ENCODE measurements around the gene MYBPC2.
"Not testable (repeated sequence)": the region's sequence is repeated elsewhere in the genome, so short reads cannot be mapped to it uniquely, and the experiment has no call there.

Gene MYBPC2

DNA sequence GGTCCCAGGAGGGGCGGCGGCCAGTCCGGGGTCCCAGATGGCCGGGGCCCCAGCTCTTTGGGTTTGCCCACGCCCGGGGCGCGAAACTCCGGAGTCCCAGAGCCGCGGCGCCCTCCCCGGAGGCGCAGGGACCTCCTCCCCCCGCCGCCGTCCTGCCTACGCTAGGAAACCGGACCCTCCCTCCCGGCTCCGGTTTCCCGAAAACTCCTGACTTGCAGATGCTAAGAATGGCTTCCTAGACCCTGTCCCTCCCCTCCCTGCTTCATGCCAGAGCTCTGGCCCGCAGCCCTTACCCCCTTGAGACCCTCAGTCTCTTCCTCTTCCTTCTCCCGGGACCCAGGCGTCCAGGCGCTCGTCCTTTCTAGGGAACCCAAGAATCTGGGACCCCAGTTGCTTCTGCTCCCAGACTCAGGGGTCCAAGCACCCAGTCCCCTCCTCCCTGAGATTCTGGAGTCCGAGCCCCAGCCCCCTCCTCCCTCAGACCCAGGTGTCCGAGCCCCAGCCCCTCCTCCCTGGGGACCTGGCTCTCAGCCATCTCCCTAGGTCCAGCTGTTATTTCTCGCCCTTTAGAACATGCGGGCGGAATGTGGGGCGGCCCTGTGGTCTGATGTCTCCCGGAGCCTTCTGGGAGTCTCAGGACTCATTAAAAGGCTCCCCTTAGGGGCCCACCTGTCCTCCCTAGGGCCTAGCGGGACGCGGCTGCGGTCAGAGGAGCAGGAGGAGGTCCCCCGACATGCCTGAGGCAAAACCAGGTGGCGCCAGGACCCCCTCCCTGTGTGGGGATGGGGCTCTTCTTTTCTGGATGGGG lies at the start of gene MYBPC2:
Gene MYBPC2 (plus strand): TSS at position 672 of the 808 bp plus-strand sequence. CDS start 62 bp downstream, at position 734.
- no peak for DNase-seq

DNA sequence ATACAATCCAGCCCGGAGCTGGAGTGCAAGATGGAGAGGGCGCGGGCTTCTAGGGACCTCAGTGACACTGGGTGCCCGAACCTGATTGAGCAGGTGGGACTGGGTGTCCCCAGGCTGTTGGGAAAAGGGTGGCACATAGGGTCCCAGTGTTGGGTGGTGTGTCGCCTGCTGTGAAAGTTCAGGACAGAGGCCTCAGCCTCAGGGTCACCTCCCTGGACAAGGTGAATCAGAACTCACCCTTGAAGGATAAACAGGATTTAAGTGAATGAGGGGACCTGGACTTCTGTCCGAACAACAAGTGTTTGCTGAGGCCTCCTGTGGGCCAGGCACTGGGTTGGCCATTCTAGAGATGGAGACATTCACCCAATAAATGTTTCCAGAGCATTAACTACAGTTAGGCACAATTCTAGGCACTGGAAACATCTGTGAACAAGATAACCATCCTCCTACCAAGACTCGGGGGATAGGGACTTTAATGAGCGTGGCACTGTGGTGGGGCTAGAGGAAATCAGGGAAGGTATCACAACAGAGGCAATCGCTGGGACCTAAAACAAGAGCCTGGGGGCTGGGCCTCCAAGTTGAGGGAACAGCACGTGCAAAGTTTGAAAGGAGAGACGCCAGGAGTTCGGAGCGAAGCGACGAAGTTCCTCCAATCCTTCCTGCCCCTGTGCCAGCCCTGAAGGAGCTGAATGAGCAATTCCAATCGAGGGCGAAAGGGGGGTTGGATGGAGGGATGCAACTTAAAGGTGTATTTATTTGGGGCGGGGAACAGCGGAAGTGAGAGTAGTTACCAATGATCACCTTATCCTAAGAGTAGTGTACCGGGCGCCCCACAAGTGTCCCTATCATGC lies 49.5 kb upstream of the MYBPC2 start:
- no peak for DNase-seq

DNA sequence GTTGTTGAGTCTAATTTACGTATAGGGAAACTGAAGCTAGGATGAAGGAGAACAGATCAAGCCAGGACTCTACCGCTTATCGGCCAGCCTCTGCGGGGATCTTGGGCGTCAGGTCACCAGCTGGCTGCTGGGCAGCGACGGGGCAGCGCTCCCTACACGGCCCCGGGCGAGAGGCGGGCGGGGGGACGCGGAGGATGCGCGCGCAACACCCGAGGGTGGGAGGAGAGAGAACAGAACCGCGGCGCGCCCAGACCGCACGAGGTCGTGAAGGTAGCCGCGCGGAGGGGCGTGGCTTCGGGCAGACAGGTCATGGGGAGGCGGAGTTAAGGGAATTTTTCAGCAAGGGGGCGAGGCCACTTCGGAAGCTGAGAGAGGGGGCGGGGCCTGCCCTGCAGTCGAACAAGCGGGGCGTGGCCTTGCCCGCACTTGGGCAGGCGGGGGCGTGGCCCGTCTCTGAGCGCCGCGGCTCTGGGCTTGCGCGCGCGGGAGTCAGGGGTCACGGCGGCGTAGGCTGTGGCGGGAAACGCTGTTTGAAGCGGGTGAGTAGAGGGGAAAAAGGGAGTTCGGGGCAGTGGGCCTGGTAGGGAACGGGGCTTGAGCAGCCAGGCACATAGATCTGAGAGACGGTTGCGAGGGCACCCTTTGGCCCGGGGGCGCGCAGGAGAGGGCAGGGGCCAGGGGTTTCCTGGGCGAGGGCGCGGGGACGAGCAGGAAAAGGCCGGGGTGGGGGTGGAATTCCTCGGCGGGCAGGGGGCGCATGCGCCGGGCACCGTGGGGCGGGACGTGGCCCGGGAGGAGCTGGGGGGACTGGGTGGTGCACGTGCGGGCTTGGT lies 48.6 kb upstream of the MYBPC2 start, which contains the start of gene POLD1:
Gene POLD1 (plus strand): TSS at position 496 of the 833 bp plus-strand sequence. CDS start 14,505 bp downstream, outside the sequence.
- DNase-seq: peak; percentile 88 to 90

DNA sequence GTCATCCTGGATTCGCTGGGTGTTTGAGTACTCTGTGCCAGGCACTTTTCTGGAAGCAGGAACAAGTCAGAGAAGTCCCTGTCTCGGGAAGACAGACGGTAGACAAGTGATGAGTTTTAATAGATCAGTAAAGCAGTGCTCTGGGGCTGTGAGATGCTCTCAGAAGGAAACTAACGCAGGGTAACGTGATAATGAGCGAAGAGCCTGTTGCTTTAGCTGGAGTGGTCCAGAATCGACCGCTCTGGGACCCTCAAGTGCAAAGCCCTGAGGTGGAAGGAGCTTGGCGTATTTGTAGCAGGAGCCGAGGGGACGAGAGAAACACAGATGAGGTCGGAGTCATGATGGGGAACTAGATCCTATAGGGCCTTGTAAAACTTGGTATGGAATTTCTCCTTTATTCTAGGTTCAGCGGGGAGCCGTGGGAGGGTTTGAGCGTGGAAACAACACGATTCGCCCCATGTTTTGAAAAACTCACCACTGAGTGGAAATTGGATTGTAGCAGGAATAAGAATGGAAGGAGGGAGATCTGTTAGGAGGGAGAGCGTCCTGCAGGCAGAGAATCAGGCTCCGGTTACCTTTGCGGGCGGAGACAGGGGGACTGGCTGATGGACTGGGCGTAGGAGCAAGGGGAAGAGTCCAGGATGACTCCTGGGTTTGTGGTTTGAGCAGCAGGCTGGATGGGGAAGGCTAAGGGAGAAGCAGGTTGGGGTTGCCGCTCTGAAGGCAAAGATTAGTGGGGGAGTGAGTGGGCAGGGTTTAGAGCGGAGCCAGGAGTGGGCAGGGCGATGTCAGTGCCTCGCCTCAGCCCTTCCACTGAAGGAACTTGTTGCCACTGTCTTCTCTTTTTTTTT lies 47.8 kb upstream of the MYBPC2 start:
- DNase-seq: no peak

DNA sequence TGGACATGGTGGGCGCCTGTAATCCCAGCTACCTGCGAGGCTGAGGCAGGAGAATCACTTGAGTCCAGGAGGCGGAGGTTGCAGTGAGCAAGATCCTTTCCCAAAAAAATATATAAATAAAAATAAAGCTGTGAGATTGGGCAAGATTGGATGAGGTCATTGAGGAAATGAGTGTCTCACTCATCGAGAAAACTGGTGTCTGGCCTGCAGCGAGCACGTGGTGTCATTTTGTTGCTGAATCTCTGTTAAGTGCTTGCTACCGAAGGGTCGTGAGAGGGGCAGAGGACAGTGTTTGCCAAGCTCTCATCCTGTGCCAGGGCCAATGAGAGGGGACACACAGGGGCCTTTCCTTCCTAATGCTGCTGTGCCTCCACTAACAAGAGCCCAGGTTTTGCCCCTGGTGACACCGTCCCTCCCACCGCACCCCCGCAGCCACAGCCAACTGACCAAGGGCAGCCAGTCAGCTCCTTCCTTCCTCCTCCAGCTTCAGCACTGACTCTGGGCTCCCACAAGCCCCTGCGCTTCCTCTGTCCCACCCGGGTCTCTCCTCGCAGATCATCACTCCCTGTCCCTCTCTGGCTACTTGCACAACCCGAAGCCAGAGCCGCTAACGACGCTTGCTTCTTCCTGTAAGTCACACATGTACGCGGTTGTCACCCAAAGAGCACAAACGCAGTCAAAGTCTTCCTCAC lies 45.4 kb upstream of the MYBPC2 start:
- no peak for DNase-seq

DNA sequence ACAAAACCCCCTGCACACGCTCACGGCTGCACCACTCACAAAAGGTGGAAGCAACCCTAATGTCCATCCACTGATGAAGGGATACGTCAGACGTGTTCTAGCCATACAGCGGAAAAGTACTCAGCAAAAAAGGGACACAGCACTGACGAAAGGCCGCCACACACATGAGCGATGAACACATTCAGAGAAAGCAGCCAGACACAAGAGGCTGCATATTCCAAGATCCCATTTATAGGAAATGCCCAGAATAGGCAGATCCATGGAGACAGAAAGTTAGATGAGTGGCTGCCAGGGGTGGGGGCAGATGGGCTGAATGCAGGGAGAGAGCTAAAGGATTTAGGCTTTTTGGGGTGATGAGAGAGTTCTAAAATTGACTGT lies 44.8 kb upstream of the MYBPC2 start:
- DNase-seq: no peak

DNA sequence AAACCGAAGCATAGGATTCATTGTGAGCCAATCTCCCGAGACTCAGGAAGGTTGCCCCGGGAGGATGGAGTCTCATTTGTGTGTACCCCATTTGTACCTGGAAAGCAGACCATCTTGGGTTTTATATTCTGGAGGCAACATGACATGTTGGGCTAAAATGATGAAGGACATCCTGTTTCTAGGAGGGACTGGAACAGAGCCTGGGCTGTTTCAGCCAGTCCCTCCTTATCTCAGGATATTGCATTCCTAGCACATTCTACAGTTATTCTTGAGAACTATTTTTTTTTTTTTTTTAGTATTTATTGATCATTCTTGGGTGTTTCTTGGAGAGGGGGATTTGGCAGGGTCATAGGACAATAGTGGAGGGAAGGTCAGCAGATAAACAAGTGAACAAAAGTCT lies 42.4 kb upstream of the MYBPC2 start:
- DNase-seq: not testable (repeated sequence)

DNA sequence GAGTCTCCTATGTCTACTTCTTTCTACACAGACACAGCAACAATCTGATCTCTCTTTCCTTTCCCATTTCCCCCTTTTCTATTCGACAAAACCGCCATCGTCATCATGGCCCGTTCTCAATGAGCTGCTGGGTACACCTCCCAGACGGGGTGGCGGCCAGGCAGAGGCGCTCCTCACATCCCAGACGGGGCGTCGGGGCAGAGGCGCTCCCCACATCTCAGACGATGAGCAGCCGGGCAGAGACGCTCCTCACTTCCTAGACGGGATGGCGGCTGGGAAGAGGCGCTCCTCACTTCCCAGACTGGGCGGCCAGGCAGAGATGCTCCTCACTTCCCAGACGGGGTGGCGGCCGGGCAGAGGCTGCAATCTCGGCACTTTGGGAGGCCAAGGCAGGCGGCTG lies 41.7 kb upstream of the MYBPC2 start:
- not testable (repeated sequence) for DNase-seq

DNA sequence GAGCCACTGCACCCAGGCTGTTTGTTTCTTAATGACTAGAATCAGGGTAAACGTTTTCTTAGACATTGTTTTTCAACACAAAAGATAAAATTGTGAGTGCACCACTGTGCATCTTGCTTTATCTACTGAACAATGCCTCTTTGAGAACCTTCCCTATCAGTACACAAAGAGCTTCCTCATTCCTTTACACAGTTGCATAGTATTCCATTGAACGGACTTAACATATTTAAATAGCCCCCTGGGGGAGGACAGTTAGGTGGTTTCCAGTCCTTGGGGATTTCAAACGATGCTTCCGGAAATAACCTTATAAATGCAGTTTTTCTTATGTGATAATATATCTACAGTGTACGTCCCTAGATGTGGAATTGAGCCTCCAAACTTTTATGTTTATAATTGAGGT lies 39.9 kb upstream of the MYBPC2 start:
- no peak for DNase-seq

DNA sequence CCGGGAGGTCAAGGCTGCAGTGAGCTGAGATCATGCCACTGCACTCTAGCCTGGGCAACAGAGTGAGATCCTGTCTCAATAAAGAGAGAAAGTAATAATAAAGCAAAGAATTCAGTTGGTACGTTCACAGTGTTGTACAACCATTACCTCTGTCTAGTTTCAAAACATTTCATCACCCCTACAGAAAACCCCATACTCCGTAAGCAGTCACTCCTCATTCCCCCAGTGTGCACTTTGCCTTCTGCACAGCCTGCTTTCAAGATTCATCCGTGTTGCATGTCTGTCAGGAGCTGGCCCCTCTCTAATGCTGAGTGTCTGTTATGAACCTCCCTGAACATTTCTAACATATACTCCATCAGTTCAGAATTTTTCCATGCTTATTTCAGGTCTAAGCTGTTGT lies 39.1 kb upstream of the MYBPC2 start:
- DNase-seq: no peak

DNA sequence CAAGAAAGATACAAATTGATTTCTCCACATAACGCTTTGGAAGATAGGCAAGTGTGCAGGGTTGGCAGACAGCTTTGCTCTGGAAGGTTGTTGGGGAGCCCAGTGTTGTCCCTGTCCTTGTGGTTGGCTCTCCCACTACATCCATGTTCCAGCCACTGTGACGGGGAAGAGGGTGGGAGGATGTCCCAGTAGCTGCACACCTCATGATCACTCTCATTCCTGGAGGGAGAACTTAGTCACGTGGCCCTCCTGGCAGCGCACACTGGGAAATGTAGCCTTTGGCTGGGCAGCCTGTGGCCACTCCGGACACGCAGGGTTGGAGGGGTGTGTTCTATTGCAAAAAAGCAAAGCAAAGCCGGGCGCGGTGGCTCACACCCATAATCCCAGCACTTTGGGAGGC lies 38.7 kb upstream of the MYBPC2 start:
- no peak for DNase-seq

DNA sequence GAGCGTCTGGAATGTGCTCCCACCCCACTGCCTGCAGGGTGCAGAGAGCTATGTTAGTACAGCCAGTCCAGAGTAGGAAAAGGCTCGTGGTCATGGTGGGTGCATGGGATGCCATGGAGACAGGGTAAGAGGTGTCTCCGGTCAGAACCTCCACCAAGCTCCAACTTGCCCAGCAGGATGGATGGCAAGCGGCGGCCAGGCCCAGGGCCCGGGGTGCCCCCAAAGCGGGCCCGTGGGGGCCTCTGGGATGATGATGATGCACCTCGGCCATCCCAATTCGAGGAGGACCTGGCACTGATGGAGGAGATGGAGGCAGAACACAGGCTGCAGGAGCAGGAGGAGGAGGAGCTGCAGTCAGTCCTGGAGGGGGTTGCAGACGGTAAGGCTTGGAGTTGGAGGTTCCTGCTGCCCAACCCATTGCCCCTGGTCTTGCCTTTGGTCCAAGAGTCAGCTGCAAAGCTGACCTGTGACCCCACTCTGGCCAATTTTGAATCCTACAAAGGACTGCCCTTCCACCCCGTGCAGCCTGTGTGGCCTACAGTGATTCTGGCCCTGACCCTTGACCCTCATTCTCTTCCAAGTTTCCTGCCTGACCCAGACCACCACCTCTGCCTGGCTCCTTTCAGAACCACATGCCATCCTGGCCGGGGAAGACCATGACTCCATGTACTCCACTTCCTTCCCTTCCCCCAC lies 33.9 kb upstream of the MYBPC2 start:
- no peak for DNase-seq

DNA sequence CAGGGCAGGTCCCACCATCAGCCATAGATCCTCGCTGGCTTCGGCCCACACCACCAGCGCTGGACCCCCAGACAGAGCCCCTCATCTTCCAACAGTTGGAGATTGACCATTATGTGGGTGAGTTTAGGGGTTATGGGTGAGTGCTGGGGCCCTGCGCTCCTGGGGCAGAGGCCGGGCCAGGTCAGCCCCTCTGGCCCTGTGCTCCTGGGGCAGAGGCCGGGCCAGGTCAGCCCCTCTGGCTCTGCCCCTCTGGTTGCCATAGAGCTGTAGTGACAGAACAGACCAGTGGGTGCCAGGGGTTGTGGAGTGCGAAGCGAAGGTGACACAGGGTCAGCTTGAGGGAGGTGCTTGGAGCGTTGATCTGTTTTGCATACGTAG lies 33.3 kb upstream of the MYBPC2 start:
- no peak for DNase-seq

DNA sequence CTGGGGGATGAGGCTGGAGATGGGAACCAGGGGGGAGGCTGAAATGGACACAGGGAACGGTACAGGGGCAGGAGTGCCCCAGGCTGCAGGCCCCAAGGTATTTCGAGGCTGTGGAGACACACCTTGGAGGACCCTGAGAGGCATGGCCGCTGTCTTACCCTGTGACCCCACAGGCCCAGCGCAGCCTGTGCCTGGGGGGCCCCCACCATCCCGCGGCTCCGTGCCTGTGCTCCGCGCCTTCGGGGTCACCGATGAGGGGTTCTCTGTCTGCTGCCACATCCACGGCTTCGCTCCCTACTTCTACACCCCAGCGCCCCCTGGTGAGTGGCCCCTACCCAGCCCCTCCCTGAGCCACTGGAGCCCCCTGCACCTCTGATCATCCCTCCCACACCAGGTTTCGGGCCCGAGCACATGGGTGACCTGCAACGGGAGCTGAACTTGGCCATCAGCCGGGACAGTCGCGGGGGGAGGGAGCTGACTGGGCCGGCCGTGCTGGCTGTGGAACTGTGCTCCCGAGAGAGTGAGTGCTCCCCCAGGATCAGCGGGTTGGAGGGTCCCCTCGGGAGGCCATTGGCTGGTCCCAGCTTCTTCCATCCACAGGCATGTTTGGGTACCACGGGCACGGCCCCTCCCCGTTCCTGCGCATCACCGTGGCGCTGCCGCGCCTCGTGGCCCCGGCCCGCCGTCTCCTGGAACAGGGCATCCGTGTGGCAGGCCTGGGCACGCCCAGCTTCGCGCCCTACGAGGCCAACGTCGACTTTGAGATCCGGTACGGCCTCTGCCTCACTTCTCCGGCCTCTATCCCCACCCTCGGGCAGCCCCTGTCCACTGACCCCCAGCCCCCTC lies 30.9 kb upstream of the MYBPC2 start:
- no peak for DNase-seq

DNA sequence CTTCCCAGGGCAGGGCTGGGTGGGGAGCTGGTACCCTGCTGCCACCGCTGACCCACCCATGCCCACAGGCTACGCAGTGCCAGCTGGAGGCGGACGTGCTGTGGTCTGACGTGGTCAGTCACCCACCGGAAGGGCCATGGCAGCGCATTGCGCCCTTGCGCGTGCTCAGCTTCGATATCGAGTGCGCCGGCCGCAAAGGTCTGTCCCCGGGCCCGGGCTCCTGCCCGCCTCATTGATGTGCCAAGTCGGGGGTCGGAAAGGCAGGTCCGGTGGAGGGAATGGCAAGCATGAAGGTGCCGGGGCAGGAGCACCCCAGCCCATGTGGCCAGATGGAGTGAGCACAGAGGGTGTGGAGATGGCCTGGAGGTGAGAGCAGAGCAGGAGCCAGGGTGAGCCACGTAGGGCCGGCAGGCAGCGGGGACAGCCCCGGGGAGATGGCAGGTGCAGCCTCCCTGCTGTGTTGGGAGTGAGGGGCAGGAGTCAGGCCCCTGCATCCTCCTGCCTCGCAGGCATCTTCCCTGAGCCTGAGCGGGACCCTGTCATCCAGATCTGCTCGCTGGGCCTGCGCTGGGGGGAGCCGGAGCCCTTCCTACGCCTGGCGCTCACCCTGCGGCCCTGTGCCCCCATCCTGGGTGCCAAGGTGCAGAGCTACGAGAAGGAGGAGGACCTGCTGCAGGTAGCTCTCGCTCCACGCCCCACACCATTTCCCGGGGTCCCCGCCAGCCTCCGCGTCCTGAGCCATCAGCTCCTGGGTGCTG lies 30.0 kb upstream of the MYBPC2 start:
- DNase-seq: no peak

DNA sequence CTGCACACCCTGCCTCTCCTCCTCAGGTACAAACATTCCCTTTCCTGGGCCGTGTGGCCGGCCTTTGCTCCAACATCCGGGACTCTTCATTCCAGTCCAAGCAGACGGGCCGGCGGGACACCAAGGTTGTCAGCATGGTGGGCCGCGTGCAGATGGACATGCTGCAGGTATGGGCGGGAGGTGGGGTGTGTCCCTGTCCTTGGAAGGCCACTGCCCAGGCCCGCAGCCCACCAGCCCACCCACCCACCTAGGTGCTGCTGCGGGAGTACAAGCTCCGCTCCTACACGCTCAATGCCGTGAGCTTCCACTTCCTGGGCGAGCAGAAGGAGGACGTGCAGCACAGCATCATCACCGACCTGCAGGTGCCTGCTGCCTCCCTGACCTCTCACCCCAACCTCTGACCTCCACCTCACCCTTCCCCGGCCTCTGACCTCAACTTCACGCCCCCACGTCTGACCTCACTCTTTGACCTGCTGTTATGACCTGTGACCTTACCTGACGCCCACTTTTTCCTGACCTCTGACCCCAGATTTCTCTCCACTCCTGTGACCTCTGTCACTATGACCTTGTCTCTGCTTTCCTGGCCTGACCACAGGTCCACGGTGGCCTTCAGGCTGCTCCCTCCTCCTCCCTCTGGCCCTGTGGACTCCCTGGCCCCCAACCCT lies 26.4 kb upstream of the MYBPC2 start:
- no peak for DNase-seq

DNA sequence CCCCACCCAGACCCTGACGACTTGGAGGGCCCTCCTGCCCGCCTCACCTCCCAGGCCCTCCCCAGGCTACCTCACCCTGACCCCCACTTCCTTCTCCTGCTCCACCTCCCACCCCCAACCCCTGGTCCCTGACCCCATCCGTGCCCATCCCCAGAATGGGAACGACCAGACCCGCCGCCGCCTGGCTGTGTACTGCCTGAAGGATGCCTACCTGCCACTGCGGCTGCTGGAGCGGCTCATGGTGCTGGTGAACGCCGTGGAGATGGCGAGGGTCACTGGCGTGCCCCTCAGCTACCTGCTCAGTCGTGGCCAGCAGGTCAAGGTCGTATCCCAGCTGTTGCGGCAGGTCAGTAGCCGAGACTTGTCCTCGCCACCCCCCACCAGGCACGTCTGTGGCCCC lies 25.9 kb upstream of the MYBPC2 start:
- DNase-seq: no peak

DNA sequence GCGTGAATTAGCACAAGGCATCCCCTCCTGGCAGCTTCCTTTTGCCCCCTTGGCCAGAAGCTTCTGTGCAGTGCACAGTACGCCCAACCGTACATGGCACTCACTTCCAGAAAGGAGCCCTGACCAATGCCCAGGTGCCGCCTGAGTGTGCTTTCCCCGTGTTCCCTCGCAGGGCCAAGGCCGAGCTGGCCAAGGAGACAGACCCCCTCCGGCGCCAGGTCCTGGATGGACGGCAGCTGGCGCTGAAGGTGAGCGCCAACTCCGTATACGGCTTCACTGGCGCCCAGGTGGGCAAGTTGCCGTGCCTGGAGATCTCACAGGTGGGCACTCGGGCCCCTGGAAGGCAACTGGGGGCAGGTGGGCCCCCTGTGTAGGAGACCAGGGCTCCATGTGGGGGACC lies 23.3 kb upstream of the MYBPC2 start:
- DNase-seq: no peak

DNA sequence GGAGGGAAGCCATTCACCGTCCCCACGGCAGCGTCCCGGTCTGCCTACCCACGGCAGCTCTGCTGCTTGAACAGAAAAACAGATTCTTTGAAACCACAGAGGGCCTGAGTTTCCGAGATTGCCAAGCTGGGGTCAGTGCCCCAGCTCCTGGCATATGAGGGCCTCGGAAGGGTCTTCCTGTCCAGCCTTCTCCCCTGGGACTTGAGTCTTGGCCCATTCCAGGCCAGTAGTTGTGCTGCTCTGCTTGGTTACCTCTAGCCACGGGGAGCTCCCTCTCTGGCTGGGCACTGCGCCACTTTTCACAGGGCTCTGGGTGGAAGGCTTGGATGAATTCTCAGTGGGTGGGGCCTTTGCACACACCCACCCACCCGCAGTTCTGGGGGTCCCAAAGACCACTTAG lies 22.6 kb upstream of the MYBPC2 start:
- no peak for DNase-seq

All from hippocampal formation (tissue), 2 donors.